NCI-H1417 treated with DMSO at 0.1 percent for 48 hours (cell line): ENCODE measurements around the gene CELSR3.

Experiments
- DNase-seq: peaks from one replicate; lab custom pipeline; 2025; lab: John Stamatoyannopoulos, UW

The CELSR3 gene

GRCh38 chr3:48599509-48600285 is 63.0 kb downstream of the CELSR3 start:
- no peak for DNase-seq

DNA sequence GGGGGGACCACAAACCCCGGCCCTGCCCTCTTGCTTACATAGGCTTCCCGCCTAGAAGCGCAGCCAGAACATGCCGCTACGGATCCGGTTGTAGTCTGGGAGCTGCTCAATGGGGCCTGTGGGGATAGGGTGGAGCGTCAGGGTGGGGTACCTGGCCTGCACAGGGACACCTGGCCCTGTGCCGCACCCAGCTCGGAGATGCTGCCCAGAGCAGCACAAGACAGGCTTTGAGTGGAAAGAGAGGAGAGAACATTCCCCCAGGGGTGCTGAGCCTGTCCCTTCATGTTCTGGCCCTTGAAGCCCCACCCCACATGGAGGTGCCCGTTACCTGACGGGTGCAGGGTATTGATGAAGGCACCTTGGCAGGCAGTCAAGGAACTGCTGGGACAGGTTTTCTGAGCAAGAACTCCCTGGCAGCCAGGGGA is 63.6 kb downstream of the CELSR3 start:
- DNase-seq = no peak

GRCh38 chr3:48598323-48599076 is 64.2 kb downstream of the CELSR3 start:
- no peak for DNase-seq

GRCh38 chr3:48597408-48597800 is 65.3 kb downstream of the CELSR3 start:
- DNase-seq = no peak

DNA sequence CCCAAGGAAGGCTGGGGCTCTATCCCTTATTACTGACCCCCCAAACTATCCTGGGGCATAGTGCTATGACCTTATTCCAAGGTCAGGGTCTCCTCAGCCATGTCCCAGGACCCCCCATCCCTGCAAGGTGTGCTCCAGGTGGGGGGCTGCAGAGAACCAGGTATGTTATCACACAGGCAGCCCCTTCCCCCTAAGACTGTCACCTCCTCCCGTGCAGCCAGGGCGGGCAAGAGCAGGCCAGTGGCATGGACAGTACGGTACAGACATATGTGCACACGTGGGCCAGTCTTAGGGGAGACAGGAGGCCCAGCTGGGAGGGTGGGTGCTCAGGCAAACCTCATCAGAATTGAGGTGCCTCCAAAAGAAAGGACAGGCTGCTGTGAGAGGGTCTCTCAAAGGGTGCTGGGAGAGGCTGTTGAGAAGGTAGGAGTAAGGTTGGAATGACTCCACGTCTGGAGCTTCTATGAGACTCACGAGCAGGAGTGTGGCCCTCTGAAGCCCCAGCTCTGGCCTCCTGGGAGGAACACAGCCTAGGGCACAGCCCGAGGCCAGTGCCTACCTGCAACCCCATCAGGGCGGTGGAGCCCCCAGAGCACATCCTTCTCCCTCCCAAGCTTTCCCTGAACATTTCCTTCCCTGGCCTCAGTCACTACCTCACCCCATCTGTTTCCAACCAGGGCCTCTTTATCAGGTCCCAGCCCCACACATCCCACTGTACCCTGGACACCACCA is 65.8 kb downstream of the CELSR3 start:
- no peak for DNase-seq

DNA sequence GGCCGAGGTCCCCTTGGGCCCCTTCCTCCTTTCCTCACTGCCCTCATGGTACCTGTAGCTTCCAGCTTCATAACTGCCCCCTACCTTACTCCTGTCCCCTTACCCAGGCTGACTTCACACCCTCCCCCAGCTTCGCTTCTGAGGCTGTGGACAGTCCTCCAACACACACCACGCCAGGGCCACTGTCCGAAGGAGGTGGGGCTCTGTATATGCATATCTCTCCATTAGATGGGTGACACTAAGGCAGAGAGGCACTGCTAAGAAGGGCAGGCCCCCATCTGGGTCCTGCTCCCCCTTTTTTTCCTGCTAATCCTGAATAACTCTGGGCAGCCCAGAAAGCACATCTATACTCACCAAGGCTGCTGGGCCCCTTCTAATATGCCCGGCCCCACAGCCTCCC is 66.5 kb downstream of the CELSR3 start:
- no peak for DNase-seq

DNA sequence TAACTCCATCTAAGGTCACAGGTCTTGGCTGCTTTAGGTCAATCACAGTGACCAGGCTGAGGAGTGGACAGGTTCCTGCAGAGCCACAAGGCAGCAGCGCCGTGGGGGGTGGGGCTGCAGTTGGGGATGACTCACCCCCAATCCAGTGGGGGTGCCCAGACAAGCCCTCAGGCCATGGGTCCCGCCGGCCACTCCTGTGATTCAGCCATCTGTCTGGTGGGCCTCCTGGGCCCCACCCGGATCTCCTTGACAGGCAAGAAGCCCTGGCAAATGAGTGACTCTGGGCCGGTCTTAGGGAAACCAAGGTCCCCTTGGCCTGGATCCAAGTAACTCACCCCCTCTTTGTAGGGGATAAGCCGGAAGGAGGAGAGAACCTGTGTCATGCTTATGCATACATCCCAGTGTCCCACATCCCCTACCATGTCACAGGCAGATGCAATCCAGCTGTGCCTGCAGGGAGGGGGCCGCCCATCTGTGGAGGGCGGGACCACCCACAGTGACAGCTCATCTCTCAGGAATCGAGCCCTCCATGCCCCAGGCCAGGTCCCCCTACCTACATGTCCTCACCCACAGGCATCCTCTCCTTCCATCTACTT is 67.1 kb downstream of the CELSR3 start:
- DNase-seq = no peak

GRCh38 chr3:48595075-48595525 is 67.6 kb downstream of the CELSR3 start, which contains the start of gene COL7A1:
Gene COL7A1 (minus strand): TSS chr3:48595329. CDS start chr3:48595159, 170 bp downstream.
- DNase-seq = no peak

- no peak for DNase-seq
These were observed 68.2 kb downstream of the CELSR3 start for GRCh38 chr3:48594417-48595049.

DNA sequence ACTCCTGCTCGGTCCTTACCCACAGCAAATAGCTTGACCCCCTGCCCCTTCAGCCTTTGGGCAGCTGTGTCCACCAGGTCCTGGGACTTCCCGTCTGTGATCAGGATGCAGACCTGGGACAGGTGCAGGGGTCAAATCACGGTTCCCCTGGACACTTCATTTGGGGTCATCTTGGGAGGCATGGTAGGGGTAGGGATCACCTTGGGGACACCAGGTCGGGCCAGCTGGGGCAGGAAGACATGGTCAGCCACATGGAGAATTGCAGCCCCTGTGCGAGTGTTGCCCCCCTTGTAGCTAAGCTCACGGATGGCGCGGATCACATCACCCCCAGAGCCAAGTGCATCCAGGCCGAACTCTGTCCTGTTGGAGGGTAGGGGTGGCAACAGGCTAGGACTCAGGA is 69.3 kb downstream of the CELSR3 start:
- DNase-seq = no peak

GRCh38 chr3:48592519-48593087 is 70.1 kb downstream of the CELSR3 start:
- no peak for DNase-seq

DNA sequence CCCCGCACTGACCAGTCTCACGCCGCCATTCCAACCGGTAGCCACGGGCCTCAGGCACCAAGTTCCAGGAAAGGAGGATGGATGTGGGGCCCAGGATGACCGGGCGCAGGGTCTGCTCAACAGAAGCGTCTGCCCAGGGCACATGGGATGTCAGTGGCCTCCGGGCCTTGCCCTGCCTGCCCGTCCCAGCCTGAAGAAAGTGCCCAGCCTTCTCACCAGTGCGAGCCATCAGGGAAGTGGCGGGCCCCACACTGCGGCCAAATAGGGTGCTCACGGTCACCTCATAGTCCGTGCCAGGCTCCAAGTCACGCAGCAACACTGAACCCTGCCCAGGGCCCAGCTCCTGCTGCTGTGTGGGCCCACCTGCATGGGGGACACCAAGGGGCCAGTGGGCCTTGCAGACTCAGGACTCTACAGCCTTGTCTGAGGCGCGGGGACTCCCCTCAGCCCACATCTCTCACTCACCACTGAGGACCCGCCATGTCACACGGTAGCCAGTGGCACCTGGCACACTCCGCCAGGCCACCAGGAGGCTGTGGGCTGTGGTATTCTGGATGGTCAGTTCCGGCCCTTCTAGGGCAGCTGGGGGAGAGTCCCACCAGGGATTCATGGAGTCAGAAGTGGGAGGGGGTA is 70.7 kb downstream of the CELSR3 start:
- no peak for DNase-seq

- DNase-seq = no peak
These were observed 71.2 kb downstream of the CELSR3 start for GRCh38 chr3:48591436-48591835.

DNA sequence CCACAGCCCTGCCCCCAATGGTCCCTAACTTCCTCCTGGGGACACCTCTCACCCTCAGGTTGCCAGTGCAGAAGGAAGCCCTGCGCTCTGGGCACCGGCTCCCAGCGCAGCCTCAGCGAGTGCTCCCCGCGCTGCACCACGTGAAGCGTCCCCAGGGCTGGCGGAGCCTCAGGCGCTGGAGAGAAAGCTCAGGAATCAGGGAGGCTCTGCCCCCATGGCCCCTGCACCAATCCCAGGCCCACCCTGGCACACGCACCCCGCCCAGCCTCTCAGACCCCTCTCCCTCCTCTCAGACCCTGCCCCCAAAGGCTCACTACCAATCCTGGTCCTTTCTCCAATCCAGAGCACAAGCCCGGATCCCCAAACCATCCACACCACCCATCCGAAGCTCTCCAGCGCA is 74.5 kb downstream of the CELSR3 start:
- DNase-seq = no peak

- no peak for DNase-seq
These were observed 75.0 kb downstream of the CELSR3 start for GRCh38 chr3:48587686-48588085.
